Endothelial cell of umbilical vein (primary cell): Measurements from ENCODE around the gene RAG1. TPM values are rescaled to one million over a fixed set of nuclear protein-coding genes. Genes with fewer than 3 reads are reported as not detected.

Experiments used
- BruUV-seq: library from RNA; stranded (reverse); fragments of 400-500 nt; replicated peaks from 2 replicates; lab custom pipeline; 2021; lab: Mats Ljungman, UMichigan
- CTCF ChIA-PET: fragments of 300-600, 350-600 bp; sonication (Branson Sonifier 250); formaldehyde crosslinking; loops from one replicate; lab custom pipeline; 2021; ENCODE audit warnings: antibody characterized with exemption, inconsistent platforms; lab: Charles Lee
- POLR2A ChIA-PET: fragments of 300-600, 350-600 bp; sonication (Branson Sonifier 250); formaldehyde crosslinking; loops from one replicate; lab custom pipeline; 2021; ENCODE audit warnings: antibody characterized with exemption, inconsistent platforms; lab: Charles Lee
- DNase-seq: peaks from one replicate; pipeline ENCODE4 v3.0.0-alpha.2; 2011; ENCODE audit warnings: low read depth, low spot score
- FAIRE-seq: peaks from 2 replicates; lab custom pipeline; 2011; peaks lifted over from hg19 to GRCh38; lab: Jason Lieb, UNC
- H2AFZ ChIP-seq: 2 replicates; pipeline ENCODE4 v1.6.0; 2012; ENCODE audit warnings: low read depth, low read length, control low read depth, inconsistent platforms
- H3K27ac ChIP-seq: 2 replicates; pipeline ENCODE4 v1.5.1; 2011; ENCODE audit warnings: low read depth, mild to moderate bottlenecking, control low read depth, low read length, moderate library complexity; ENCODE audit not compliant: insufficient read depth
- H3K27me3 ChIP-seq, 2 experiments: 2 replicates each; pipeline versions ENCODE4 v1.6.0 to v1.6.1; 2011; ENCODE audit warnings: low read length in 2 of 2, mixed read lengths in 1 of 2; ENCODE audit not compliant: control insufficient read depth in 2 of 2, insufficient read depth in 2 of 2
- H3K36me3 ChIP-seq, 2 experiments: 2 replicates in 1 of 2; 3 replicates in 1 of 2; pipeline ENCODE4 v1.5.1; 2011; ENCODE audit warnings: low read length in 2 of 2, mild to moderate bottlenecking in 1 of 2, moderate library complexity in 1 of 2; ENCODE audit not compliant: control insufficient read depth in 2 of 2, insufficient read depth in 2 of 2; ENCODE audit errors: extremely low read depth in 1 of 2
- H3K4me1 ChIP-seq: 3 replicates; pipeline ENCODE4 v1.5.1; 2011; ENCODE audit warnings: mild to moderate bottlenecking, low read length; ENCODE audit not compliant: control insufficient read depth, insufficient read depth; ENCODE audit errors: extremely low read depth
- H3K4me2 ChIP-seq: 2 replicates; pipeline ENCODE4 v1.6.1; 2011; ENCODE audit warnings: low read length, control low read depth, mixed read lengths; ENCODE audit not compliant: insufficient read depth
- H3K4me3 ChIP-seq, 3 experiments: fragments of 200-600 bp in 1 of 3; sonication (generic), shearing (Covaris generic) in 1 of 3; replicated peaks in 1 of 3; 2 replicates each; pipeline ENCODE4 v1.5.1; 2011 to 2016; ENCODE audit warnings: control low read depth in 3 of 3, low read length in 3 of 3, mild to moderate bottlenecking in 2 of 3, inconsistent platforms in 1 of 3, low read depth in 1 of 3, moderate library complexity in 1 of 3; ENCODE audit not compliant: insufficient read depth in 1 of 3
- H3K79me2 ChIP-seq: 2 replicates; pipeline ENCODE4 v1.6.0; 2012; ENCODE audit warnings: low read length, inconsistent platforms; ENCODE audit not compliant: control insufficient read depth, insufficient read depth
- H3K9ac ChIP-seq: replicated peaks from 2 replicates; pipeline ENCODE3; 2011; ENCODE audit warnings: low read length, control low read depth; ENCODE audit not compliant: insufficient read depth; ENCODE audit errors: extremely low read depth
- H3K9me1 ChIP-seq: replicated peaks from 3 replicates; pipeline ENCODE4 v1.6.0; 2011; ENCODE audit warnings: mild to moderate bottlenecking, low read length; ENCODE audit not compliant: control insufficient read depth, insufficient read depth; ENCODE audit errors: extremely low read depth
- H3K9me3 ChIP-seq: replicated peaks from 2 replicates; pipeline ENCODE4 v1.5.1; 2012; ENCODE audit warnings: low read length, inconsistent platforms; ENCODE audit not compliant: control insufficient read depth, insufficient read depth
- H4K20me1 ChIP-seq: replicated peaks from 2 replicates; pipeline ENCODE3; 2011; ENCODE audit warnings: mild to moderate bottlenecking, low read length; ENCODE audit not compliant: control insufficient read depth, insufficient read depth; ENCODE audit errors: extremely low read depth
- EZH2 ChIP-seq: IDR thresholded peaks from 2 replicates; pipeline ENCODE4 v1.6.1; 2012; ENCODE audit warnings: borderline replicate concordance, low read depth, mild to moderate bottlenecking, moderate library complexity, low read length, inconsistent platforms; ENCODE audit not compliant: severe bottlenecking
- FOS ChIP-seq: IDR thresholded peaks from 2 replicates; pipeline ENCODE4 v1.6.1; 2011; ENCODE audit warnings: mild to moderate bottlenecking, low read length, moderate library complexity, borderline replicate concordance; ENCODE audit not compliant: insufficient read depth
- GATA2 ChIP-seq: IDR thresholded peaks from 2 replicates; pipeline ENCODE4 v1.7.0; 2011; ENCODE audit warnings: low read depth, mild to moderate bottlenecking, moderate library complexity, mixed read lengths, low read length; ENCODE audit not compliant: insufficient read length, insufficient read depth
- JUN ChIP-seq: IDR thresholded peaks from 2 replicates; pipeline ENCODE4 v1.6.1; 2011; ENCODE audit warnings: borderline replicate concordance, low read depth; ENCODE audit not compliant: insufficient read length, insufficient read depth
- MYC ChIP-seq: IDR thresholded peaks from one replicate; pipeline ENCODE4 v1.6.1; 2011; ENCODE audit warnings: mild to moderate bottlenecking, low read depth, low read length
- POLR2A ChIP-seq: IDR thresholded peaks from 2 replicates; pipeline ENCODE4 v1.6.1; 2012; ENCODE audit warnings: low read depth, mild to moderate bottlenecking, control low read depth, low read length
- POLR2AphosphoS5 ChIP-seq: IDR thresholded peaks from 2 replicates; pipeline ENCODE4 v1.6.1; 2012; ENCODE audit warnings: low read depth, mild to moderate bottlenecking, control low read depth, low read length, moderate library complexity; ENCODE audit not compliant: insufficient read depth
- dilution Hi-C: fragments of 300-500 bp; cut with MboI; formaldehyde crosslinking; loops from one replicate; pipeline ENCODE4 v1.15.0; 2019; ENCODE audit warnings: low sequenced_read_pairs; ENCODE audit not compliant: extremely low pct_ligation_motif_present
- intact Hi-C: fragments of 100-400 bp; cut with micrococcal nuclease; formaldehyde crosslinking; loops from one replicate; pipeline ENCODE4 v1.10.0; 2022
- polyA plus RNA-seq, 4 experiments: library from polyadenylated mRNA; depleted of rRNA in 3 of 4; stranded (reverse) in 3 of 4; unstranded in 1 of 4; fragments of >200 nt; gene quantifications; 2 replicates each; pipeline versions ENCODE4 v1.2.1 to v1.2.3, GENCODE V29; 2011 to 2012; ENCODE audit warnings: missing spikeins in 1 of 4
- total RNA-seq: library from RNA; stranded (reverse); gene quantifications from 2 replicates; pipeline ENCODE4 v1.2.3, GENCODE V29; 2021
- TF ChIP-seq, protein P1 (sequence below): IDR thresholded peaks from 2 replicates; pipeline ENCODE4 v1.6.1; 2011; ENCODE audit not compliant: insufficient read depth, insufficient read length
- TF ChIP-seq, protein P2 (sequence below), 2 donors: IDR thresholded peaks; 1 replicate in 1 of 2; 2 replicates in 1 of 2; pipeline ENCODE4 v1.5.1; 2011; ENCODE audit warnings: low read length in 2 of 2, mild to moderate bottlenecking in 2 of 2, moderate library complexity in 2 of 2, control low read depth in 1 of 2, inconsistent platforms in 1 of 2, low read depth in 1 of 2; ENCODE audit not compliant: insufficient read depth in 1 of 2; ENCODE audit errors: extremely low read depth in 1 of 2

RAG1 gene
- total and polyA plus RNA-seq, 2 donors (not counting 3 experiments of a cell fraction or from before 2014, with no cell fraction given), result 0.15 to 1.2 TPM

DNA sequence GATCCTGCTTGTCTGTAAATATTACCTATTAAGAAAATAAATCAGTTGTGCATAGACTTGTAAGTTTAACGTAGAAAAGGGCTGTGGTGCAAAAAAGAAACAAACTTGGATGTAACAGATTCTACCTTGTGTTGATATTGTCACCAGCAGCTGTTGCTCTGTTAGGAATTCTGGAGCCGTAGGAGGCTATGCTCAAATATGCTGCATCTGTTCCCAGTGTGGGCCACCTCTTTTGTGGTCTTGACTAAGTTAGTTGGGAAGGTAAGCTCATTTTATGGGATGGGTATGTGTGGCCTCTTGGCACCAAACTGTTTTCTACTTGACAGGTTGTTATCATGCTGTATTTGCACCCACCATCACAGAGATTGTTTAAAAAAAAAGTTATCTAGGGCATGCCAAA is 59.7 kb downstream of the RAG1 start:
- no peaks in the 10 kb centered on the region for H4K20me1 ChIP-seq
- ChIA-PET POLR2A (no interaction called here), CTCF (interaction anchor here (2.3 kb wide), 1 partner anchor 63 kb away, joined by 6 read pairs; no protein-coding TSS in a partner anchor)
- FAIRE-seq, result no peak
- intact Hi-C loops (no loop called here), dilution Hi-C loops (no loop called here)
- no peaks in the 10 kb centered on the region for H3K9me1 ChIP-seq
- H3K9me3 ChIP-seq, result no peaks in the 10 kb centered on the region
- H3K27ac ChIP-seq, result no peak overlapping the region
- no peak overlapping the region for H3K4me2 ChIP-seq
- H3K9ac ChIP-seq, result no peak overlapping the region
- no TSS peak for BruUV-seq
- no peaks in the 10 kb centered on the region for H3K4me1 ChIP-seq
- no peaks in the 10 kb centered on the region for H3K27me3 ChIP-seq
- TF ChIP-seq GATA2 (no peak), JUN (no peak), POLR2AphosphoS5 (no peak), POLR2A (no peak), MYC (no peak), EZH2 (no peak), FOS (no peak)
- TF ChIP-seq, protein P1, sequence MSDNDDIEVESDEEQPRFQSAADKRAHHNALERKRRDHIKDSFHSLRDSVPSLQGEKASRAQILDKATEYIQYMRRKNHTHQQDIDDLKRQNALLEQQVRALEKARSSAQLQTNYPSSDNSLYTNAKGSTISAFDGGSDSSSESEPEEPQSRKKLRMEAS, result no peak
- TF ChIP-seq, protein P2, sequence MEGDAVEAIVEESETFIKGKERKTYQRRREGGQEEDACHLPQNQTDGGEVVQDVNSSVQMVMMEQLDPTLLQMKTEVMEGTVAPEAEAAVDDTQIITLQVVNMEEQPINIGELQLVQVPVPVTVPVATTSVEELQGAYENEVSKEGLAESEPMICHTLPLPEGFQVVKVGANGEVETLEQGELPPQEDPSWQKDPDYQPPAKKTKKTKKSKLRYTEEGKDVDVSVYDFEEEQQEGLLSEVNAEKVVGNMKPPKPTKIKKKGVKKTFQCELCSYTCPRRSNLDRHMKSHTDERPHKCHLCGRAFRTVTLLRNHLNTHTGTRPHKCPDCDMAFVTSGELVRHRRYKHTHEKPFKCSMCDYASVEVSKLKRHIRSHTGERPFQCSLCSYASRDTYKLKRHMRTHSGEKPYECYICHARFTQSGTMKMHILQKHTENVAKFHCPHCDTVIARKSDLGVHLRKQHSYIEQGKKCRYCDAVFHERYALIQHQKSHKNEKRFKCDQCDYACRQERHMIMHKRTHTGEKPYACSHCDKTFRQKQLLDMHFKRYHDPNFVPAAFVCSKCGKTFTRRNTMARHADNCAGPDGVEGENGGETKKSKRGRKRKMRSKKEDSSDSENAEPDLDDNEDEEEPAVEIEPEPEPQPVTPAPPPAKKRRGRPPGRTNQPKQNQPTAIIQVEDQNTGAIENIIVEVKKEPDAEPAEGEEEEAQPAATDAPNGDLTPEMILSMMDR (IDR thresholded peaks at IDR 0.05; ENCODE audit: extremely low read depth in 1 of 2, insufficient read depth in 1 of 2, low read depth in 1 of 2, low read length in 2 of 2), result no peak
- no peak for DNase-seq
- H3K79me2 ChIP-seq, result no peaks in the 10 kb centered on the region
- no peak overlapping the region for H2AFZ ChIP-seq
- H3K36me3 ChIP-seq, result no peaks in the 10 kb centered on the region
- H3K4me3 ChIP-seq, result no peak overlapping the region
